ACC112 (cell line): ENCODE data around the gene ARHGAP33.

Experiments used
- H2AFZ ChIP-seq: fragments of 200-600 bp; sonication (generic); one replicate; pipeline ENCODE4 v1.6.0; 2017; ENCODE audit warnings: antibody characterized with exemption, low read length; ENCODE audit not compliant: unreplicated experiment
- H3K27ac ChIP-seq: fragments of 200-600 bp; sonication (generic); 2 replicates; pipeline ENCODE4 v1.5.1; 2014; ENCODE audit warnings: low read depth, mild to moderate bottlenecking, antibody characterized with exemption, low read length, moderate library complexity
- H3K27me3 ChIP-seq: fragments of 200-600 bp; sonication (generic); 2 replicates; pipeline ENCODE4 v1.6.1; 2014; ENCODE audit warnings: mild to moderate bottlenecking, antibody characterized with exemption, low read length, moderate library complexity, mixed read lengths; ENCODE audit not compliant: insufficient read depth
- H3K36me3 ChIP-seq: fragments of 200-600 bp; sonication (generic); 2 replicates; pipeline ENCODE4 v1.6.1; 2016; ENCODE audit warnings: mild to moderate bottlenecking, antibody characterized with exemption, low read length, moderate library complexity, mixed read lengths; ENCODE audit not compliant: insufficient read depth
- H3K4me1 ChIP-seq: fragments of 200-600 bp; sonication (generic); one replicate; pipeline ENCODE4 v1.6.1; 2016; ENCODE audit warnings: low read length, mixed read lengths; ENCODE audit not compliant: insufficient read depth, unreplicated experiment, control insufficient read depth
- H3K4me3 ChIP-seq: fragments of 200-600 bp; sonication (generic); 2 replicates; pipeline ENCODE4 v1.5.1; 2014; ENCODE audit warnings: mild to moderate bottlenecking, low read depth, low read length
- H3K79me2 ChIP-seq: fragments of 200-600 bp; sonication (generic); one replicate; pipeline ENCODE4 v1.6.0; 2016; ENCODE audit warnings: low read length; ENCODE audit not compliant: control insufficient read depth, unreplicated experiment, insufficient read depth

ARHGAP33 gene

DNA sequence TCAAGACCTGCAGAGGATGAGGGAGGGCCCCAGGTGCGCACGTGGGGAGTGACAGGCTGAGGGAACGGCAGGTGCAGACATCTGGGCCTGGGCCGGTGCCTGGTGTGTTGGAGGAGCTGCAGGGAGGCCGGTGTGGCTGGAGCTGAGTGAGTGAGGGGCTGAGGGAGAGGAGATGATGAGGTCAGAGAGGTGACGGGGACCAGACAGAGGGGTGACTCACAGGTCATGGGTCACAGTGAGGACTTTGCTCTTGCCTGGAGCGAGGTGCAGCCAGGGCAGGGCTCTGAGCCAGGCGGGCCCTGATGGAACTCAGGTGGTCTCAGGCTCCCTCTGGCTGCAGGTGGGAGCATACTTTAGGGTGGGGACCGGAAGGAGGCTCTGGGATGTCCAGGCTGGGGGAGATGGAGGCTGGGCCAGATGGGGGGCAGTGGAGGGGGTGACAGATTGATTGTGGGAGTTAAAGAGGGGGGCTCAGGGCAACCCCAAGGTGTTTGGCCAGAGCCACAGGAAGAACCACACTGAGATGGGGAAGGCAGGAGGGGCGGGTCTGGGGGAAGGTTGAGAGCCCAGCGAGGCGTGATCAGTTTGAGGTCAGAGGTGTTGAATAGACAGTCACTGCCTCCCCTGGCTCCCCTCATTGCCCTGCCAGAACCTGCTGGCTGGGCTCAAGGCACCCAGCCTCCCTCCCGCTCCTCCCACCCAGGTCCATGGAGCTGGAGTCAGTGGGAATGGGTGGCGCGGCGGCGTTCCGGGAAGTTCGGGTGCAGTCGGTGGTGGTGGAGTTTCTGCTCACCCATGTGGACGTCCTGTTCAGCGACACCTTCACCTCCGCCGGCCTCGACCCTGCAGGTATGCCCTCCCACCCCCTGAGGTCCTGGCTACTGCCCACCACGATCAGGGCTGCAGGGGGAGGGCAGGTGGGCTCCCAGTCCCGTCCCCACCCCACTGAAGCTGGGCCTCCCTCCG, 8.4 kb downstream of the ARHGAP33 start:
- H3K27me3 ChIP-seq = no peaks in the 10 kb centered on the region
- H3K4me3 ChIP-seq = no peak overlapping the region
- H2AFZ ChIP-seq = no peak overlapping the region
- no peaks in the 10 kb centered on the region for H3K79me2 ChIP-seq
- H3K4me1 ChIP-seq = no peaks in the 10 kb centered on the region
- H3K36me3 ChIP-seq = no peaks in the 10 kb centered on the region
- no peak overlapping the region for H3K27ac ChIP-seq

DNA sequence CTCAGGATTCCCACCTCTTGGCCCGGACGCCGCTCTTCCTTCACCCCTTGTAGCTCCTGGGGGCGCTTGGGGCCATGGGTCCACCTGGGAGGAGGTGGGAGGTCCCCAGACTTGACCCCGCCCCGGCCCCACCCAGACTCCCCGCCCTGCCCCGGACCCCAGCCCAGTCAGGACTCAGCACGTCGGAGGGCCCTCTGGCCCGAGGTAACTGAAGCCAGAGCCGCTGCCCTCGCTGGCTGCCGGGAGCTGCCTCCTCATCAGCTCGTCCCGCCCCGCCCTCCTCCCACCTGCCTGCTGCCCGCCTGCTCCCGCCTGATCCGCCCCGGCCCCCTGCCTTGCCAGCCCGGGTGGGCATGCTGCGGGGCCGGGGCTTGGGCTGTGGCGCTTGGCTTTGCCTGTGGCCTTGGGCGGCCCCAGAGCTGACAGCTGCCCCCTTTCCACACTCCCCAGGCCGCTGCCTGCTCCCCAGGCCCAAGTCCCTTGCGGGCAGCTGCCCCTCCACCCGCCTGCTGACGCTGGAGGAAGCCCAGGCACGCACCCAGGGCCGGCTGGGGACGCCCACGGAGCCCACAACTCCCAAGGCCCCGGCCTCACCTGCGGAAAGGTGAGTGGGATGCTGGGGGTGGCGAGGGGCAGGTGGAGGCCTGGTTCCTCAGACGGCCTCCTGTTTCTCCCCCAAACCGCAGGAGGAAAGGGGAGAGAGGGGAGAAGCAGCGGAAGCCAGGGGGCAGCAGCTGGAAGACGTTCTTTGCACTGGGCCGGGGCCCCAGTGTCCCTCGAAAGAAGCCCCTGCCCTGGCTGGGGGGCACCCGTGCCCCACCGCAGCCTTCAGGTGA, 9.4 kb downstream of the ARHGAP33 start:
- Histone ChIP-seq H2AFZ (no peak overlapping the region), H3K27me3 (no peaks in the 10 kb centered on the region), H3K36me3 (no peaks in the 10 kb centered on the region), H3K79me2 (no peaks in the 10 kb centered on the region), H3K27ac (no peak overlapping the region), H3K4me1 (no peaks in the 10 kb centered on the region), H3K4me3 (no peak overlapping the region)

DNA sequence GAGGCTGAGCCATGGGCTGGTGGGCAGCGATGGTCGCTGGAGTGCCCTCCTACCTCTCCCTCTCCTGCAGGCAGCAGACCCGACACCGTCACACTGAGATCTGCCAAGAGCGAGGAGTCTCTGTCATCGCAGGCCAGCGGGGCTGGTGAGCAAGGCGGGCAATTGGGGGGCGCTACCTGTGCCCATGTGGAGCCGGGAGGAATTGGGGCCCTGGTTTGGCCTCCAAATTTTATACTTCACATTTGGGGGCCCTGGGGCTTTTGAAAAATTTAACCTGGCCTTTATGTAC, 9.9 kb downstream of the ARHGAP33 start:
- Histone ChIP-seq H3K4me1 (no peaks in the 10 kb centered on the region), H3K36me3 (no peaks in the 10 kb centered on the region), H2AFZ (no peak overlapping the region), H3K27ac (no peak overlapping the region), H3K4me3 (no peak overlapping the region), H3K27me3 (no peaks in the 10 kb centered on the region), H3K79me2 (no peaks in the 10 kb centered on the region)

DNA sequence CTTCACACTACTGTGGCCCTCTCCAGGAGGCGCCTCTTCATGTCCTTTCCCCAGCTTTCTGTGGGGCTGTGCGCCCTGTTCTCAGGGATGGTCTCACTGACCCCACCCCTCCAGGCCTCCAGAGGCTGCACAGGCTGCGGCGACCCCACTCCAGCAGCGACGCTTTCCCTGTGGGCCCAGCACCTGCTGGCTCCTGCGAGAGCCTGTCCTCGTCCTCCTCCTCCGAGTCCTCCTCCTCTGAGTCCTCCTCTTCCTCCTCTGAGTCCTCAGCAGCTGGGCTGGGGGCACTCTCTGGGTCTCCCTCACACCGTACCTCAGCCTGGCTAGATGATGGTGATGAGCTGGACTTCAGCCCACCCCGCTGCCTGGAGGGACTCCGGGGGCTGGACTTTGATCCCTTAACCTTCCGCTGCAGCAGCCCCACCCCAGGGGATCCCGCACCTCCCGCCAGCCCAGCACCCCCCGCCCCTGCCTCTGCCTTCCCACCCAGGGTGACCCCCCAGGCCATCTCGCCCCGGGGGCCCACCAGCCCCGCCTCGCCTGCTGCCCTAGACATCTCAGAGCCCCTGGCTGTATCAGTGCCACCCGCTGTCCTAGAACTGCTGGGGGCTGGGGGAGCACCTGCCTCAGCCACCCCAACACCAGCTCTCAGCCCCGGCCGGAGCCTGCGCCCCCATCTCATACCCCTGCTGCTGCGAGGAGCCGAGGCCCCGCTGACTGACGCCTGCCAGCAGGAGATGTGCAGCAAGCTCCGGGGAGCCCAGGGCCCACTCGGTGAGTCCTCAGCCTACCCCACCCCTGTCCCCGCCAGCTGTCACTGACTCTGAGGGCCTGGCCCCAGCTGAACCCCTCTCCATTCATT, 11.2 kb downstream of the ARHGAP33 start:
- Histone ChIP-seq H2AFZ (no peak overlapping the region), H3K4me1 (no peaks in the 10 kb centered on the region), H3K27ac (no peak overlapping the region), H3K79me2 (no peaks in the 10 kb centered on the region), H3K36me3 (no peaks in the 10 kb centered on the region), H3K27me3 (no peaks in the 10 kb centered on the region), H3K4me3 (no peak overlapping the region)

DNA sequence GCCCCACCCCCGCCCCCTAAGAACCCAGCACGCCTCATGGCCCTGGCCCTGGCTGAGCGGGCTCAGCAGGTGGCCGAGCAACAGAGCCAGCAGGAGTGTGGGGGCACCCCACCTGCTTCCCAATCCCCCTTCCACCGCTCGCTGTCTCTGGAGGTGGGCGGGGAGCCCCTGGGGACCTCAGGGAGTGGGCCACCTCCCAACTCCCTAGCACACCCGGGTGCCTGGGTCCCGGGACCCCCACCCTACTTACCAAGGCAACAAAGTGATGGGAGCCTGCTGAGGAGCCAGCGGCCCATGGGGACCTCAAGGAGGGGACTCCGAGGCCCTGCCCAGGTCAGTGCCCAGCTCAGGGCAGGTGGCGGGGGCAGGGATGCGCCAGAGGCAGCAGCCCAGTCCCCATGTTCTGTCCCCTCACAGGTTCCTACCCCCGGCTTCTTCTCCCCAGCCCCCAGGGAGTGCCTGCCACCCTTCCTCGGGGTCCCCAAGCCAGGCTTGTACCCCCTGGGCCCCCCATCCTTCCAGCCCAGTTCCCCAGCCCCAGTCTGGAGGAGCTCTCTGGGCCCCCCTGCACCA, 11.9 kb downstream of the ARHGAP33 start:
- no peaks in the 10 kb centered on the region for H3K79me2 ChIP-seq
- no peak overlapping the region for H3K27ac ChIP-seq
- H3K4me1 ChIP-seq = no peaks in the 10 kb centered on the region
- H3K27me3 ChIP-seq = no peaks in the 10 kb centered on the region
- H3K36me3 ChIP-seq = no peaks in the 10 kb centered on the region
- H3K4me3 ChIP-seq = no peak overlapping the region
- no peak overlapping the region for H2AFZ ChIP-seq

DNA sequence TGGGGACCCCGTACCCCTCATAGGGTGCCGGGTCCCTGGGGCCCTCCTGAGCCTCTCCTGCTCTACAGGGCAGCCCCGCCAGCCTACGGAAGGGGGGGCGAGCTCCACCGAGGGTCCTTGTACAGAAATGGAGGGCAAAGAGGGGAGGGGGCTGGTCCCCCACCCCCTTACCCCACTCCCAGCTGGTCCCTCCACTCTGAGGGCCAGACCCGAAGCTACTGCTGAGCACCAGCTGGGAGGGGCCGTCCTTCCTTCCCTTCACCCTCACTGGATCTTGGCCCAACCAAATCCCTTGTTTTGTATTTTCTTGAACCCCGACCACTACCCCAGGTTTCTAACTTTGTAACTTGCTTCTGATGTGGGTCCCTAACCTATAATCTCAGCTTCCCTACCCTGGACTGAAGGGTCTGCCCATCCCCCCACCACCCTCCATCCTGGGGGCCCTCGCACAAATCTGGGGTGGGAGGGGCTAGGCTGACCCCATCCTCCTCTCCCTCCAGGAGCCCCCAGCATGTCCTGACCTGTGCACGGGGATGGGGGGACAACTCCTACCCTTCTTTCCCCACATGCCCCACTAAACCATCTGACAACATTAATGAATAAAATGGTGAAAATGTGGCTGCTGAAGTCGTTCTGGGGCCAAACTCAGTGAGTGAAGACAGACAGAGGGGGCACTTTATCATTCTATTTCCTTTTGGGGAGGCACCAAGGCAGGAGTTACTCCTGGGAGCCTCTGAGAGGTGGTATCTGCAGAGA, 13.0 kb downstream of the ARHGAP33 start:
- H3K4me1 ChIP-seq = peaks cover 5% of the 10 kb centered on the region
- H3K4me3 ChIP-seq = no peak overlapping the region
- H3K79me2 ChIP-seq = no peaks in the 10 kb centered on the region
- no peak overlapping the region for H3K27ac ChIP-seq
- no peaks in the 10 kb centered on the region for H3K27me3 ChIP-seq
- H2AFZ ChIP-seq = no peak overlapping the region
- no peaks in the 10 kb centered on the region for H3K36me3 ChIP-seq

DNA sequence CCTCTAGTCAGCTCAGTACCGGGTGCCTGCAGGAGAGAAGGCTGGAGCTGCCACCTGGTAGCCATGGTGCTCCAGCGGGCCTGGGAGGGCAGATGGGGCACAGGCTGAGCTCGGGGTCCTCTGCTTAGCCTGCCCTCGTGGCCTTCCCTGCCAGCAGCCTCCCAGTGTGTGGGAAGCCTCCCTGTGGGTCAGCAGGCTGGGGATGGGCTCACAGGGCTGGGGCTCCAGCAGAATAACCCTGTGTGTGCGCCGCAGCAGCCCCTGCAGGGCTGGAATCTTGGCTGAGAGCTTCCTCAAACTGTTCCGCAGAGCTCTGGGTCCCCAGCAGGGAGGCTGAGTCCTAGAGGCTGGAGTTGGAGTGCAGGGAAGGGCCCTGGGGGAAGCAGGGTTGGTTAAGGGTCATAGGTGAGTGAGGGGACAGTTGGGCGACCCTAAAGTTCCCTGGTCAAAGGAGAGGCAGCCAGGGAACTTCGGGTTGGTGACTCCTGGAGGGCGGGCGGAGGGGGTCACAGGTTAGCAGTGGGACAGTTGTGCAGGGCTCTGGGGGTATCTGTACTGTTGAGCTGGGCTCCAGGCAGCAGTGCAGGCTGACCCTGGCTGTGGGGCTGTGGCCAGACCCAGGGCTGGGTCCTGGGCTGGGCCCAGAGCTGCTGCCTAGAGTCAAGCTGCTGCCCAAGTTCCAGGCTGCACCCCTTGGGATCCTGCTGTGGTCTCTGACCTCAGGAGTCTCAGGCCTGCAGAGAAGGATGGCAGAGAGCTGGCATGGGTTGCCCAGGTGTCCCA, 14.0 kb downstream of the ARHGAP33 start:
- Histone ChIP-seq H3K36me3 (no peaks in the 10 kb centered on the region), H3K79me2 (no peaks in the 10 kb centered on the region), H2AFZ (no peak overlapping the region), H3K27me3 (no peaks in the 10 kb centered on the region), H3K4me3 (no peak overlapping the region), H3K27ac (no peak overlapping the region), H3K4me1 (peaks cover 11% of the 10 kb centered on the region)

DNA sequence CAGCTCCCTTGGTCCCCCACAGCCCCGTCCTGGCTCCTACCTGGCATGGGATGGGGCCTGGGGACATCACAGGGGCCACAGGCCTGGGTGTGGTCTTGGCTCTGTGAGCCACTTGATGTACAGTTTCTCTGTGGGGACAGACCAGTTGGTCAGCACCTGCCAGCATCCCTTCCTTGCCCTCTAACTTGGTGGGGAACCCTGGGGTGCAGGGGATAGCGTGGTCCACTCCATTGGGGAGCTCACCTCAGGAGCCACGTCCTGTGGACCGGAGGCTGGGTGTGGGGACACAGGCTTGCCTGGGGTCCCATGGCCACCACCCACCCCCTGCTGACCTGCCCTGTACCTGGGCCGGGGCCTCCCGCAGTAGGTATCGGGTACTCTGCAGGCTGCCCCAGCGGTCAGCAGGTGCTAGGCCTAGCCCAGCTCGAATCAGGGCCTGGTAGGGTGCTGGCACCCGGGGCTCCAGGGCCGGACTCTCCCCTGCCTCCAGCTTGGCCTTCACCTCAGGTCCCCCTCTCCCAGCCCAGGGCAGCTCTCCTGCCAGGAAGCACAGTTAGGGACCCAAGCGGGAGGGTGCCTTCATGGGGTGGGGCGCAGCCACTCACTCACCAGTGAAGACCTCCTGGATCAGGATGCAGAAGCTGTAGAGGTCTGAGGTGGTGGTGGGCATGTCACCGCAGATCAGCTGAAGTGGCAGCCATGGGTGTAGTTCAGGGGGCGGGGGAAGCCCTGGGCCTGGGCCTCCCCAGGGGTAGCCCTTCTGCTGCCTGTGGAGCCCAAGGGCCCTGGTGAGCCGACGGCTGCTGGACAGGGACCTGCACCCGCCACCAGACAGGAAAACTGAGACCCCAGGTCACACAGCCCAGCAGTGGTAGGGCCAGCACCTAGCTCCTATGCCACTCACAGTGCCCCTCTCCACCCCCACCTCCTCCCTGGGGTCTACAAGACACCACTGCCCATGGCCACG, 14.9 kb downstream of the ARHGAP33 start:
- no peak overlapping the region for H3K27ac ChIP-seq
- no peak overlapping the region for H3K4me3 ChIP-seq
- H3K36me3 ChIP-seq = no peaks in the 10 kb centered on the region
- no peaks in the 10 kb centered on the region for H3K27me3 ChIP-seq
- H3K79me2 ChIP-seq = no peaks in the 10 kb centered on the region
- H3K4me1 ChIP-seq = peaks cover 11% of the 10 kb centered on the region
- no peak overlapping the region for H2AFZ ChIP-seq
